Measurements from ENCODE around the gene GNPAT. TPM values are rescaled to one million over a fixed set of nuclear protein-coding genes. Genes with fewer than 3 reads are reported as not detected.

GNPAT gene
- total RNA-seq, result 10 to 100 TPM; 34.8 to 43.3 TPM

DNA sequence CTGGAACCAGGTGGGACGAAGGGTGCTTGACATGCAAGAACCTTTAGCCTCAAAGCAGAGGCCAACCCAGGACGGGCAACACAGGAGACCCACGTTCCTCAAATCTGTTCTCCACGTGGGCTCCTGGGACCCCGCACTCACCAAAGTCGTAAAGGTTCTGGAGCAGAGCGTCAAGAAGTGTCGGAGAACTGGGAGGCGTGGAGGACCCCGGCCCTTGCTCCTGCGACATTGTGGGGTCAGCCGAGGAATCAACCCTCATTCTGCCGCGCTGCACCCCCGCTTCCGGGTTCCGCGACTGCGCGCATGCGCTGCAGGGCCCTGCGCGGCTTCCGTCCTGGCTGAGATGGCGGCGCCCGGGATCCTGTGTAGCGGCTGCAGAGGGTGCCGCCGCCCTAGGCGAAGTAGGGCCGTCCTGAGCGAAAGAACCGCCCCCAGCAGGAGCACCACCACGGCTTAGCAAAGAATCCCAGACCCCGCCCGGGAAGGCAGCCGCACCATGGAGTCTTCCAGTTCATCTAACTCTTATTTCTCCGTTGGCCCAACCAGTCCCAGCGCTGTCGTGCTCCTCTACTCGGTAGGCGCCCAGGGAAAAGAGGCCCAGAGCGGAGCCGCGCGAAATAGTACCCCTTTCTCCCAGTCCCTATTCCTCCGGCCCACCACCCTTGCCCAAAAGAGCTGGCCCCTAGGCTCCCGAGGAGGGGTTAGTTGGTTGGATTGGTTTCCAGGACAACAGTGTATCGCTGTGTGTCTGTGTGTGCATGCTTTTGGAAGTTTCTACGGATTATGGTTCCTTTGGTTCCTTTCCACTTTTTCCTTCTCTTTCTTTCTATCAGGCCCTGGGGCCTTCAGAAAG lies at the start of gene GNPAT:
TSS of gene GNPAT (plus strand) at position 330 of the 853 bp plus-strand sequence. CDS start at position 497, 167 bp downstream.

Small RNA genes within 50 kb of the gene (small RNA-seq; reads per million reads assigned to genes)
- gene RNA5SP80, result 0 reads per million in 2 donors

Other genes starting within 250 kb of the GNPAT start
- 10 to 100 TPM; 36.5 to 57.9 TPM for gene FAM89A, start 201.0 kb upstream of the GNPAT start, total RNA-seq
- under 1 TPM in 1 of 2 donors, not detected in 1; under 0.01 TPM for gene TRIM67, start 79.2 kb upstream of the GNPAT start, total RNA-seq
- gene EXOC8, start 96.6 kb downstream of the GNPAT start, total RNA-seq, result 10 to 100 TPM; 21.3 to 23.0 TPM
- gene SPRTN, start 97.1 kb downstream of the GNPAT start, total RNA-seq, result 10 to 100 TPM; 15.8 to 19.6 TPM
- 100 to 1,000 TPM in 1 of 2 donors, 10 to 100 TPM in 1; 86.3 to 198 TPM for gene EGLN1, start 181.1 kb downstream of the GNPAT start, total RNA-seq

All from melanocyte of skin (primary cell).